ENCODE measurements around the gene CFAP61.

CFAP61 gene

DNA sequence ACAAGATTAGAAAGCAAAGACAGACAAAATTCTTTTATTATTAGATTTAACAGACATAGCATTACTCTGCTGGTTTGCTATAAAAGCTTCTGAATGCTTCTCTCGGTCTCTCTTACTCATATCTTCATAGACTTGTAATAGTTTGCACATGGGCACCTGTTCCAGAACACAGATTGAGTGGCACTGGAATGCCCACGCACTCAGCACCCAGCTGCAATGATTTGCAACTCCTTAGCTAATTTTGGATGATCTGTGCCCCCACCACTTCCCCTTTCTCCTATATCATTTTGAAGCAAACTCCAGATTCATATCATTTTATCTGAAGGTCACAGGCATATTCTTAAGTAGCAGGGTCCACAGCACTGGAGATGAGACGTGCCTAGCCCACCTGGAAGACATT is 148.8 kb downstream of the CFAP61 start:
- TF ChIP-seq, protein P1, sequence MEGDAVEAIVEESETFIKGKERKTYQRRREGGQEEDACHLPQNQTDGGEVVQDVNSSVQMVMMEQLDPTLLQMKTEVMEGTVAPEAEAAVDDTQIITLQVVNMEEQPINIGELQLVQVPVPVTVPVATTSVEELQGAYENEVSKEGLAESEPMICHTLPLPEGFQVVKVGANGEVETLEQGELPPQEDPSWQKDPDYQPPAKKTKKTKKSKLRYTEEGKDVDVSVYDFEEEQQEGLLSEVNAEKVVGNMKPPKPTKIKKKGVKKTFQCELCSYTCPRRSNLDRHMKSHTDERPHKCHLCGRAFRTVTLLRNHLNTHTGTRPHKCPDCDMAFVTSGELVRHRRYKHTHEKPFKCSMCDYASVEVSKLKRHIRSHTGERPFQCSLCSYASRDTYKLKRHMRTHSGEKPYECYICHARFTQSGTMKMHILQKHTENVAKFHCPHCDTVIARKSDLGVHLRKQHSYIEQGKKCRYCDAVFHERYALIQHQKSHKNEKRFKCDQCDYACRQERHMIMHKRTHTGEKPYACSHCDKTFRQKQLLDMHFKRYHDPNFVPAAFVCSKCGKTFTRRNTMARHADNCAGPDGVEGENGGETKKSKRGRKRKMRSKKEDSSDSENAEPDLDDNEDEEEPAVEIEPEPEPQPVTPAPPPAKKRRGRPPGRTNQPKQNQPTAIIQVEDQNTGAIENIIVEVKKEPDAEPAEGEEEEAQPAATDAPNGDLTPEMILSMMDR (IDR thresholded peaks at IDR 0.05; ENCODE audit: low read length, missing control alignments) = no peak
- no peak for DNase-seq (ENCODE audit: low read depth)
- no peak overlapping the region for H3K4me3 ChIP-seq (replicated peaks; ENCODE audit: low read depth, low read length)

DNA sequence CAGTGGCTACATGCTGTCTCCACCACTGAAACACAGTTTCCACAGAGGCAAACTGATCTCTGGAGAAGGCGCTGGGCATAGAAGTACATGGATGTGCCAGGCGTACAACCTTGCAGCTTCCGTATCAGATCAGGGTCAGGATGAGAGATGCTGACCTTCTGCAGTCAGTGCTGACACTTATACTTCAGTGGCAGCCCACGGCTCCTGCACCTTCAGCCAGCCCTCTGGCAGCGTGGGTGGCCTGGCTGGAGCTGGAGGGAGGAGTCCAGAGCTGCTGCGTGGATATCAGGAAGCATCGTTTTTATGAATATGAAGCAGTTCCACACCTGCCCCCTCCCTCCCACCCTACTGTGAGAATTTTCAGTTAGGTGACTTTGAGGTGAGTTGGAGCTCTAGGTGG is 149.3 kb downstream of the CFAP61 start:
- no peak overlapping the region for H3K4me3 ChIP-seq (replicated peaks; ENCODE audit: low read depth, low read length)
- DNase-seq (ENCODE audit: low read depth) = no peak
- TF ChIP-seq, protein P1 (IDR thresholded peaks at IDR 0.05; ENCODE audit: low read length, missing control alignments) = no peak

DNA sequence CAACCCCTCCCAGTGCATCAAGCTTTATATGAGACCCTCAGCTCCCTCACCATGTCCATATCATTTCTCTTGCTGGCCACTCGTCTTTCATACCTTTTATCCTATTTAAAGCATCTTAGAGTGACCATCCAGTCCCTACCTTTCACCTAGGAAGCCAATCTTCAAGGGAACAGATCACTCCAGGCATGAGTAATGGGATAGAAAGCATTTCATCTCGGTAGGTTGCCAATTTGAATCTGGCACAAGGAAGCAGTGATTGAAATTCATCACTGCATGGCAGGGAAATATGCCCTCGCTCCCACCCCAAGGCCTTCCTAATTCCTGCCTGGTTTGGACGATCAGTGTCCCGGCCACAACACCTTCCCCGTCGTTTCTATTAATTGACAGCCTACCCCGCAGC is 150.4 kb downstream of the CFAP61 start:
- no peak for DNase-seq (ENCODE audit: low read depth)
- H3K4me3 ChIP-seq (replicated peaks; ENCODE audit: low read depth, low read length) = no peak overlapping the region
- TF ChIP-seq, protein P1 (IDR thresholded peaks at IDR 0.05; ENCODE audit: low read length, missing control alignments) = no peak

DNA sequence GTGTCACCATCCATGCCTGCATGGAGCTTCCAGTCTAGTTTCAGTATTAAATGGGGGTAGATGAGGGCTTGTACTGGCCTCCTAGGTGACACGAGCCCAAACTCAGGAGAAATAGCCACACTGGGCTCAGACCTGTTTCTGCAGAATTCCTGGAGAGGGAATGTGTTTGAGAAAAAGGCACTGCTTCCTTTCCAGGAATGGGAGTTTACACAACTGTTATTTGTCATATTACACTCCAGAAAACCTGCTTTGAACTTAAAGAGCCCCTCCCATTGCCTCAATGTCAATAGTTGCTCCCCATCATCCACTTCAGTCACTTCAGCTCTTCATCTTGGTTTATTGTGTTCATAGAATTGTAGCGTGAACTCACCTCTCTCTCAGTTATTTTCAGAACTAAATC is 151.5 kb downstream of the CFAP61 start:
- TF ChIP-seq, protein P1 (IDR thresholded peaks at IDR 0.05; ENCODE audit: low read length, missing control alignments) = no peak
- H3K4me3 ChIP-seq (replicated peaks; ENCODE audit: low read depth, low read length) = no peak overlapping the region
- DNase-seq (ENCODE audit: low read depth) = no peak

DNA sequence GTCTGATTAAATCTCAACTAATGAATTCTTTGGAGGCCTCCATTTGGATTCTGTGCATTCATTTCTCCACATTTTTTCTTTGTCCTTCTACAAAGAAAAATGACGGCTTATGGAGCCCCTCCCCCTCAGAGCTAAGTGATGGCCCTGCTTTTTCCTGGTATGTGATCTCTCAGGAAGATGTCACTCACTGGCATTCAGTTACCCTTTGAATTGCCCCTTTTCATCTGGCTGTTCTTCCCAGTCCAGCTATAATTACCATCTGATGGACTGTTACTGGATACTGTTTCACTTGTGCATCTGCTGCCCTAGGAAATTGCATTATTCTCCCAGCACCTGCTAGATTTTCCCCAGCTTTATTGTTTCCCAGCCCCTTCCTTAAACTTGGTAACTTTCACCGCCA is 151.9 kb downstream of the CFAP61 start:
- no peak overlapping the region for H3K4me3 ChIP-seq (replicated peaks; ENCODE audit: low read depth, low read length)
- TF ChIP-seq, protein P1 (IDR thresholded peaks at IDR 0.05; ENCODE audit: low read length, missing control alignments) = no peak
- no peak for DNase-seq (ENCODE audit: low read depth)

DNA sequence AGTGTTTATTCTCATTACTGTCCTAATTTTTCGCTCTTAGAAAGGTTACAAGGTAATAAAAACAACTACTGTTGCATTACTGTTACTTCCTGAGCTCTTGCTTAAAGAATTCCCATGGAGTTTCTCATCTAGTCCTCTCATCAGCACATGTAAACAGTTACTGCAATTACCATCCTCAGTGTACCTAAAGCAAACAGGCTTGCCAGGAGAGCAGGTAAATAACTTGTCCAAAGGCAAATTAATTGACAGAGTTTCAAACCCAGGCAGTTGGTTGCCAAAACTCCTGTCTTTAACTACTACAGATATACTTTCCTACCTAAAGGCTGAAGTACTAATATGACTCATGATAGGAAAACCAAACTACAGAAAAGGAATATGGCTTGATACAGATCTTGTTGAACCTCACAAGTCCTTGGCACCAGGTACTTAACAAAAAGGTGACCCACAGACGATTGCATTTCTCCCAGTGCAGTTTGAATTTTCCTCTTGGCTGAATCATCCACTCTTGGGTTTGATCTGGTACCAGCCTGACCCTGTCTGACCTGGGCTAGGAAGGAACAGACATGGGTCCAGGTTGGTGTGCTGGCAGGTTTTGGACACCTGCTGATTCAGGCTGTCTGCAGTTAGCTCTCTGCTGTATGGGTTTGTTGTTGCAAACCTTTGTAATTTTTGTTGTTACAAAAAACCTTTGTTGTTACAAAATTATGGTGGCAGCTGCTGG is 153.0 kb downstream of the CFAP61 start:
- H3K4me3 ChIP-seq (replicated peaks; ENCODE audit: low read depth, low read length) = no peak overlapping the region
- DNase-seq (ENCODE audit: low read depth) = no peak
- TF ChIP-seq, protein P1 (IDR thresholded peaks at IDR 0.05; ENCODE audit: low read length, missing control alignments) = no peak

DNA sequence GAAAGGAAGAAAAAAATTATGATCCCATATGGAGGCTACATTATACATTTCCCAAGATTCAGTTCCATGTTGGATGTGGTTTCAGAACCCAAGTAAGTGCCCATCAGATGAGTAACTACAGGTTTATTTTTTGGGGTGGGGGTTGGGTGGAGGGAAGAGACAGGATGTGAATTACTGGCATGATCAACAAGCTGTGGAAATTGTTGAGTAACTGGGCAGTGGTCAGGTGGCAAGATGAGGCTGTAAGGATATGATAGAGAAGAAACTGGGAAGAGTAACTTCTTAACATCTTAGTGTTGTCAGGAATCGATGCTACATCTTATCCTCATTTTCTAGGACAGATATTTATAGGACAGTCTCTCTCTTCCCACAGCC is 153.5 kb downstream of the CFAP61 start:
- TF ChIP-seq, protein P1 (IDR thresholded peaks at IDR 0.05; ENCODE audit: low read length, missing control alignments) = no peak
- H3K4me3 ChIP-seq (replicated peaks; ENCODE audit: low read depth, low read length) = no peak overlapping the region
- DNase-seq (ENCODE audit: low read depth) = no peak

Measured in fibroblast of pulmonary artery (primary cell).